ENCODE data around the gene ADGRG6.
"Not testable (repeated sequence)": the region's sequence is repeated elsewhere in the genome, so short reads cannot be mapped to it uniquely, and the experiment has no call there.

ADGRG6 gene

DNA sequence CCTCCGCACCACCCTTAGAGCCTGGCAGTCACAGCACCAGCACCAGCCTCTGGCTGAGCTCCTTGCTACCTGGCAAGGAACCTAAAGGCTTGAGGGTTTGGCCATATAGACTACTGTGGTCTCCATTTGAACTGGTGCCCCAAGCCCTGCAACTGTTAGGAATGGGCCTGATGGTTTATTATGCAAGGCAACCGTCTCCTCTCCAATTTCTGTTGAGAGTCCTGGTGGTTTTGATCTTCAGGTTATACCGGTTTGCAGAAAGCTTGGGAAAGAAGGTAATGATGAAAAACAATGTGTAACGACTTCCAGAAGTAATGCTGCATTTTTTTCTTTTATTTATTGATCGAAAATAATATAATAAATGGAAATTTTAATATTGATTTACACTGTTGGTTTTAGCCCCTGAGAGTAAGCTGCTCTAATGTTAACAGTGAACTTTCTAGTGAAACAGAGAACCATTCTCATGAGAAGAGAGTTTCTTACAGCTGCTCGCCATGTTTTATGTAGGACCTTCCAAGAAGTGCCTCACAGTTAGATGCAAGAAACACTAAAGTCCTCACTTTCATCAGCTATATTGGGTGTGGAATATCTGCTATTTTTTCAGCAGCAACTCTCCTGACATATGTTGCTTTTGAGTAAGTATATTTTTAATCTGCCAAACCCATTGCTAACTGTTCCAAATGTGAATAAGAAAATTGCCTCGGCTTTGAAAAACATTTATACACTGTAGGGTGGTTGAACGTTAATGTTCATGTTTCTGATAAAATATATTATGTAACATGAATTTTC is 112.8 kb downstream of the ADGRG6 start:
- no peak for DNase-seq

DNA sequence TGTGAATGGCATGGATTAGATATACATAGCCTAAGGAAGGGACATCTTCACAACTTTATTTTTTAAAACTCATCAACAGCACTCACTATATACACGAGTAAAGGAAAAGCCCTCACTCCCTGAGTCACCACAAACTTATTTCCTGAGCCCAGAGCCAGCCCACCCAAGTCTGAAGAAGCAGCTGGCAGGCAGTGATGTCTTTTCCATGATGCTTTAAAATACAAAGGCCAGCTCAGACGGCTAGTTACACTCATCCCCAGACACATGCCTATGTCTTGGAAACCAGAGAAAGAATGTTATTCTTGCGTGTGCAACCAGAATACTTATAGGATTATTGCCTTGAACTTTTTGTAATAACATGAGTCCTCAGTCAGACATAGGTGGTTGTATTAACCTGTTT is 114.4 kb downstream of the ADGRG6 start:
- DNase-seq = no peak

DNA sequence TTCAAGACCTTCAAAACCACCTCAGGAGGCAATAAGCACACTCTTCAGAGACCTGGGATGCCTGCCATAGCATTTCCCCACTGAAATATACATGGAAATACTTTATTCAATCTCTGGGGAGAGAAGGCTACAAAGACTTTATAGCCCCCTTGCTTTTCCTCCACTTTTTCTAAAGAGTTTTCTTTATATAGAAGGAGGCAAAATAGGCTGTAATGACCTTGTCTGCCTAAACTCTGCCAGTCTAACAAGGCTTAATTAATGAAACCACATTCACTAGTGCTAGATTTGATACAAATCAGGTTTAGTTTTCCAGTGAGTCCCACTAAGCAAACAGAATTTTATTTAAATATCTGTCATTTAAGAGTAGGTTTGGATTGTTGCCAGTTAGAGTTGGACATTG is 114.9 kb downstream of the ADGRG6 start:
- DNase-seq = no peak

DNA sequence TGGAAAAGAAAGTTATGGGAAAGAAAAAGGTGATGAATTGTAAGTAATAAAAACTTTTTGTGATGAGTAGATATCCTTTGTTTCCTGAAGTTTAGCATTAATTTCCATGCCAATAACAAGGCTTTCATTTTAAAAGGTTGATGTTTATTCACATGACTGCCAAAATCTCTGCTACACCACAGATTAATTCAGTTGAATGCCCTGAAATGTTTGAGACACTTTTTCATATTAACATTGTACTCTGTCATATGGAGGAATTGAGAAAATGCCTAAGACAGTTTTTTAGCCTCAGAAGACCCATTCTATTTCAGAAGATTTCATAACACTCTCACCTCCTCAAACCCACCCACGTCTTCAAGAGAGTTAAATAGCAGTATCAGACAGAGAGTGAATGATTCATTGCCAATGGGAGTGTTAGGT is 115.5 kb downstream of the ADGRG6 start:
- no peak for DNase-seq

DNA sequence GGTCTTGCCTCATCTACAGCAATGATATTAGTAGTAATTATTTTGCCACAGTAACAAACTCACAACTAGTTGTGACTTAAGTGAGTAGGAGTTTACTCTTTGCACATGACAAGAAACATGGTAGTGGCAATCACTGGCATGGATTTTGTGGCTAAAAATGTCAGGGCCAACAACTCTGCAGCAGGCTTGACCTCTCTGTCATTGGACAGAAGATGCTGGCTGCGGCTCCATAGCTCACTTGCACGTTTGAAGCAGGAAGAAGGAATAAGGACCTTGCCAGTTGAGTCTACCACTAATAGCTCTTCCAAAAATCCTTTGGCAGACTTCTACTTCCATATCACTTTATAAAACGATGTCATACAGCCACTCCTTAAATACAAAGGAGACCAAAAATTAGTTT is 117.3 kb downstream of the ADGRG6 start:
- DNase-seq = no peak

DNA sequence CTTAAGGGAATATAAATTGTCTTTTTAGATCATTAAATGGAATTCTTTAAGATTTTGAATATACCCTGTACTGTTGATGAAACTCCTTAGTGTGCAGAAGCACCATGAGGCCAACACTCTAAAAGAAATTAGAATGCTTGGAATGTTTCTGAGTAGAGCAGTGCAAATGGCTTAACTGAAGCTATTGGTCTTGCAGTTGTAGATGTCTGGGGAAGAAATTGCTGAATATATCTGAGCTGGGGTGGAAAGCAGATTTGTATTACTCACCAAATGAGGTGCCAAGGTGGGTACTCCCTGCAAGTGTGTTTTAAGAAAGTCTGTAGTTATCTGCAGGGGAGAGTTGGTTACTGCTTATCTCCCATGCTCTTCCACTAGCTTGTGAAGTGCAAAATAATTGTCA is 119.0 kb downstream of the ADGRG6 start:
- no peak for DNase-seq

DNA sequence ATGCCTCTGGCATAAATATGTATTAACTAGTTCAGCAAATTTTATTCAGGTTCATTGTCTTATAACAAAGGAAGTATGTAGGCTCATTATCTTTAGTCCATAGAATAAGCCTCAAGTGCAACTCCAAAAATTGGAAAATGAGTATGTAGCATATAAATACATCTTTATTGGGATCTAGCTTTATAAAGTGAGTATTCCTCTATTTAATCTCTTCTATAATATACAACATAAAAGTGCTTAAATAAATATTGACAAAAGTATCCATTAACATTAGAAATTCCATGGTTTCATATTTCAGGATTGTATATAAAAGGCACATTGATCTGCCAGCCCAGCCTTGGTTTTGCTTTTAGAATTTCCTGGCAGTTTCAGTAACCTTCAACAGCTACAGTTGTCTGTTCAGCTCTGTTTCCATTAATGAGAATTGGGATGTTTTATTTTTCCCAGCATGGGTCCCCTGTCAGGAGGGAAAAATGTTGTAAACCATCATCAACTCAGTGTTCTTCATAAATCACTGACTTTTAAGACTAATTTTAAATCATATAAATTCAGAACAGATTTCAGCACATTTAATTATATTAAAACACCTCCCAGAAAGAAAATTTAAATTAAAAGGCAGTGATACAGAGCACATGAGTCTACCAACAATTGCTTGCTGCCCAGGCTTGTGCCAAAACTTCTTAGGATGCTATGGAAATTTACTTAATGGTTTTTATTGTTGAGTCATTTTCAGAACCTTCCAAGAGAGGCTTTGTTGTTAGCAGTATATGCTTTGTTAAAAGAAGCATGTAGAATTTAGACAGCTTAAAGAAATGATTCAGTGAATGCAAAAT is 119.7 kb downstream of the ADGRG6 start:
- DNase-seq = no peak

DNA sequence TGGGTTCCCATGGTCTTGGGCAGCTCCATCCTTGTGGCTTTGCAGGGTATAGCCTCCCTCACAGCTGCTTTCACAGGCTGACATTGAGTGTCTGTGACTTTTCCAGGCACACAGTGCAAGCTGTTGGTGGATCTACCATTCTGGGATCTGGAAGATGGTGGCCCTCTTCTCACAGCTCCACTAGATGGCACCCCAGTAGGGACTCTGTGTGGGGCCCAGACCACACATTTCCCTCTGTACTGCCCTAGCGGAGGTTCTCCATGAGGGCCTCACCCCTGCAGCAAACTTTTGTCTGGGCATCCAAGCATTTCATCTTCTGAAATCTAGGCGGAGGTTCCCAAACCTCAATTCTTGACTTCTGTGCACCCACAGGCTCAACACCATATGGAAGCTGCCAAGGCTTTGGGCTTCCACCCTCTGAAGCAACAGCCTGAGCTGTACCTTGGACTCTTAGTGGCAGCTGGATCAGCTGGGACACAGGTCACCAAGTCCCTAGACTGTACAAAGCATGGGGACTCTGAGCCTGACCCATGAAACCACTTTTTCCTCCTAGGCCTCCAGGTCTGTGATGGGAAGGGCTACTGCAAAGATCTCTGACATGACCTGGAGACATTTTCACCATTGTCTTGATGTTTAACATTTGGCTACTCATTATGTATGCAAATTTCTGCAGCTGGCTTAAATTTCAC is 124.8 kb downstream of the ADGRG6 start:
- not testable (repeated sequence) for DNase-seq

DNA sequence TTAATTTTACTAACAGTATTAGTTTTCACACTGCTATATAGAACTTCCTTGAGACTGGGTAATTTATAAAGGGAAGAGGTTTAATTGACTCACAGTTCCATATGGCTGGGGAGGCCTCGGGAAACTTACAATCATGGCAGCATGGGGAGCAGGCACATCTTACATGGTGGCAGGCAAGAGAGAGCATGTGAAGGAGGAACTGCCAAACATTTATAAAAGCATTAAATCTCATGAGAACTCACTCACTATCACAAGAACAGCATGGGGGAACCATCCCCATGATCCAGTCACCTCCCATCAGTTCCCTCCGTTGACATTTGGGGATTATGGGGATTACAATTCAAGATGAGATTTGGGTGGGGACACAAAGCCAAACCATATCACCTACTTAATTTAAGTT is 126.7 kb downstream of the ADGRG6 start:
- not testable (repeated sequence) for DNase-seq

DNA sequence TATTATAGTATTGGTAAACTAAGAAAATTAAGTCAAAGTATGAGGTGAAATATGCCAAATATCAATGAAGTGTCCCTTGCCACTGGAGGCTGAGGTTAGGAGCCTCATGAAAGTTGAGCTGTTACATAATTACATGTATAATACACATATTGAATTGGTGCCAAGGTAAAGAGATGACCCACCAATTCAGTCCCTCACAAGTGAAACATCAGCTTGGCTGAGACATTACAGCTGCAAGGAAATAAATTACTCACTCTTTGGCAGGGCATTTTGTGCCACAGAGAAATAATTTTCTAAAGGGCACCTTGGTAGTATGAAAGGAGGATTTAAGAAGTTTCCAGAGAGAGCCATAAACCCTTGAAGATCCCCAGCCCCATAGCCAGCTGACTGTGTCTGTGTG is 127.4 kb downstream of the ADGRG6 start:
- no peak for DNase-seq

DNA sequence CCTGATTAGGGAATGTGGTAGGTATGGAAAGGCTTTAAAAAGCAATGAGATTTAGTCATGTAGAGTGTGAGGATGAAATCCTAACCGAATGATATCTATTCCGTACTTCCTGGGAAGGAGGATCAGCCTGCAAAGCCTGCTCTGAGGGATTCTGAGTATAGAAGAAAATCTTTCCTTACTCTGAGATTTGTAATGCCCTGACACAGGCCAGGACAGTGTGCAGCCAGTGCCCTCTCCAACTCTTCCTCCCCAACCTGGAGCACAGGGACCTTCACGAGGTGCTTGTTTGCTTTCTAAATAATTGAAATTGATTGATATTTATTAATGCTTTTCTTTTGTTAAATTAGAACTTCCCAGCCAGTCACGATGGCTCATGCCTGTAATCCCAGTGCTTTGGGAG is 131.6 kb downstream of the ADGRG6 start:
- no peak for DNase-seq

DNA sequence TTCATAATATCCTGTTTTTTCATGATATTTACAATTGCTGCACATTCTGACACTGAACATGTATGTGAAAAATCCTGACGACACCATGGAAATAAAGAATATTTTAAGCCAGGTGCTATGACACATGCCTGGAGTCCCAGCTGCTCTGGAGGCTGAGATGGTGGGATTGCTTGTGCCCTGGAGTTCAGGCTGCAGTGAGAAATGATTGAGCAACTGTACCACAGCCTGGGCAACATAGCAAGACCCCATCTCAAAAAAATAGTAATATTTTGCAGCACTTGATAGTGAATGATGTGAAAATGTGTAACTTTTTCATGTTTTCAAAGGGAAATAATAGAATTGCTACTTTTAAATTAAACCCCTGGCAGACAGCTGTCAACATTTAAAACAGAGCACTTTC is 137.1 kb downstream of the ADGRG6 start:
- no peak for DNase-seq

DNA sequence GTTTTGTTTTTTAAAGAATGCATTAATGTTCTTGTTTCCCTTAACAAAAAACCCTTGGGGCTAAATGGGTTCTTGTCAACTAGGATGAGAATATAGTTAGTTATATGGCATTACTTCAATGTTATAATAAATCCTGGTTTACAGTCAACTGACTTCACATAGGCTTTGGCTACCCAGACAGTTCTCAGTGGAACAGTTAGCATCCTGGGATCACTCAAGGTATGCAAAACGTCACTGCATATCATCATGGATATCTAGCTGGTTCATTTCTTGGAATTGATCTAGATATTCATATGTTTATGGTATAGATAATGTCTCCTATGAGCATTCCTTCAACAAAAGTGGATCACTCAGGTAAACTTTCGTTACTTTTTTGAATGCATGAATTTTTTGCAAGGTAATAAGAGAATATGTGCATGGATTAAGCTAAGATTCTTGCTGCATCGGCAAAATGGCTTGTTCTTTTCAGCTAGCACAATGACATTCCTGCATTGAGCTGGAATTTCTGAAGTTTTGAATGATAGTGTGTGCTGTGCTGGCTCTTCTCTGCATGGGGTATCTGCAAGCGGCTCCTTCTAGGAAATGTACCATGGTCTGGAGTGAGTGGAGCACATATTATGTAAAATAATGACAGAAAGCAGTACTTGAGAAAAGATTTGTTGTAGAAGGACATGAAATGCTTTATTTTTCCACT is 138.9 kb downstream of the ADGRG6 start:
- no peak for DNase-seq

DNA sequence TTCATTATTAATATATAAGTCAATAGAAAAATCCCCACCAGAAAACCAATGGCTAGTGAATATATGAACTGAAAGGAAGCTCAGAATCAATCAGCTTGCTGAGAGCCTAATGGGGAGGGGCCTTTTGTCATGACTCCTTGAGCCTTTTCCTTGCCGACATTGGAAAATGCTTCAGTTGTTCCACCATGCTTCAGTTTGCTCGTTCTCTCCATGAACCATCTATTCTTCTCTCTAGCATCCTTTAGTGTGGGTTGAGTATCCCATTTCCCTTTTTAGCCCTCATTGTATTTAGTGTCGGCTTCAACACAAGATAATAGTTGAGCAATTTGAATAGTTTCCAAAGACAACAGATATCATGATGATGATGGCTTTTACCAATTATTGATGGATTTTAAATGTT is 139.9 kb downstream of the ADGRG6 start:
- DNase-seq = no peak

DNA sequence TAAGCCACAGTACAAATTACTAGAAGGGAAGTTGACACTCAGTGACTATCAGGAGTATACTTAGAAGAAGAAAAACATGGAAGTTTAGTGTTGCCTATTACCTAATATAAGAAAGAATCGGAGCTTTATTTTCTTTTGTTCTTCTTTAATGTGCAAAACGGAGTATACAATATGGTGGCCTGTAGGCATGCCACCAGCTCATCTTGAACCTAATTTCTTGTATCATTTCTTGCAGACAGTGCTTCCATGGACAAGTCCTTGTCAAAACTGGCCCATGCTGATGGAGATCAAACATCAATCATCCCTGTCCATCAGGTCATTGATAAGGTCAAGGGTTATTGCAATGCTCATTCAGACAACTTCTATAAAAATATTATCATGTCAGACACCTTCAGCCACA is 141.3 kb downstream of the ADGRG6 start:
- DNase-seq = no peak

DNA sequence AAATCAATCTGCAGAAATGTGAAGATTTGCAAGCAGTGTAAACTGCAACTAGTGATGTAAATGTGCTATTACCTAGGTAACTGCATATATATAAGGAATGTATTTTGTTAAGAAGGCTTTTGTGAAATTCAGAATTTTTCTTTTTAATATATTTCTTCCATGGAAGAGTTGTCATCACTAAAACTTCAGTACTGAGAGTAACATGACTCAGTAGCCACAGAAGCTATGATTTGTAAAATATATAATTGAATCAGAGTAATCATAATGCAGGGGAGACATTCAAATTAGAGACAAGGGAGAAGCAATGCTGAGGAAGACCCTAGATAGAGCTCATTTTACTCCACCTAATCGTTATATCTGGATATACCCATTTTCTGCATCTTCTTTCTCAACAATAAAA is 141.7 kb downstream of the ADGRG6 start:
- DNase-seq = no peak

DNA sequence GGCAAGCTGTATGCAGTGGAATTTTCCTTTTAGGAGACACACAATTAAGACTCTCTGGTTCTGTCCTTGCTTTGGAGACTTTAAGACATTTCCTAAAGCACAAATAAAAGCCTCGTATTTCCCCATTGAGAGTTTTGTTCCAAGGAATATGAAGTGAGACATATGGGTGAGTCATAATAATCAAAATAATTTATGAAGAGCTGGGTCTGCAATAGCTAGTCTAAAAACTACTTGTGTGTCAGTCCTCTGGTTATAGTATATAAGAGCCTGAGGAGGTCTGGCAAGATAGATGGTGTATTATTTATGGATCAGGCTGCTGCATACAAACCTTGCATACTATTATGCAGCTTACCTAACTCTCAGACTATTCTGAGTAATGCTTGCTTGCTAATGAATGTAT is 142.6 kb downstream of the ADGRG6 start:
- DNase-seq = no peak

DNA sequence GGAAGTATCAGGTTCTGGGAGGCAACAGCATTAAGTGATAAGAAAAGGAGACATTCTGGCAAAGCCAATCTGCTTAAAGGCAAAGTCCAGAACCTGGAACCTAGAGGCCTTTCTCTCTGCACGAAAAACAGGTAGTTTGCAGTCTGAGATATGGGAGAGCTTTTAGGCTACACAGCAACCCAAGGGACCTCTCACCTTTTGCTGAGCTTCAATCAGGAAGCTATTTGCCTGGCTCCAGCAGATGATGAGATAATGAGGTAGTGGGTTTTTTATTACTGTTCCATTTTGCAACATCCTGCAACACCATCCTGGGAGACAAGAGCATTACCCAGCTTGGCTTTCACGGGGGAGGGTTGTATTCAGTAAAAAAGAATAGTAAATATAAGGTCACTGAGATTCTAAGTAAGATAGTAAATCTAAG is 143.1 kb downstream of the ADGRG6 start:
- no peak for DNase-seq

DNA sequence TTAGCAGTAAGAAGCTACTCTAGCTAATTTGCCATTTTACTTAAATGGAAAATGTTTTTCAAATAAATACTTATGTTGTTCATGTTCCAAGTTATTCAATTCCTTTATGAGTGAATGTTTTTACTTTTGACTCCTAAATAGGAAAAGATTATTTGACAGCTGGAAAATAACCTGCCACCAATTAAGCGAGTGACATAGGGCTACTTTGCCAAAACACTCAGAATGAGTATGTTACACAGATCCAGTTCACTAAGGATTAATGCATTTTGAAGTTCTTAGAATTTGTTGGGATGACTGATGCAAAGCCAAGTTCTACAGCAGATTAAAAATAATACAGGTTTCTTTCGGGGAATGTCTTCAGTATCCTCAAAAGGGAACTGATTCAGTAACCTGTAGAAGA is 144.4 kb downstream of the ADGRG6 start:
- DNase-seq = no peak

DNA sequence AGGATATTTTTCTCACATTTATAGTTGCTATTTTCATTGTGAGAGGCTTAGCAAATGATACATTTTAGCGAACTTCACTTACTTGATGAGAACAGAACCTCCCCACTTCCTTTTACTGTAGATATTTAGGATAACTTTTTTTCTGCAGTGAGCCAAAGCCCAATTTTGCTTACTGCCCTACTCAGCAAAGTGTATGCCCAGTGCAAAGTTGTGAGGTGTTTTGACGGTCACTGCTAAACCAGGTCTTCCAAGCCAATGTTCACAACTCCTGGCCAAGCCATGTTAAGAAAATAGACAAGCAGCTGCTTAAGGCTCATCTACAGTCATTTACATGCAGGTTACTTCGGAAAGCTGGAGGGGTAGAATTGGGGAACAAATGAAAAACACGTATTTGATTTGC is 144.8 kb downstream of the ADGRG6 start:
- no peak for DNase-seq

DNA sequence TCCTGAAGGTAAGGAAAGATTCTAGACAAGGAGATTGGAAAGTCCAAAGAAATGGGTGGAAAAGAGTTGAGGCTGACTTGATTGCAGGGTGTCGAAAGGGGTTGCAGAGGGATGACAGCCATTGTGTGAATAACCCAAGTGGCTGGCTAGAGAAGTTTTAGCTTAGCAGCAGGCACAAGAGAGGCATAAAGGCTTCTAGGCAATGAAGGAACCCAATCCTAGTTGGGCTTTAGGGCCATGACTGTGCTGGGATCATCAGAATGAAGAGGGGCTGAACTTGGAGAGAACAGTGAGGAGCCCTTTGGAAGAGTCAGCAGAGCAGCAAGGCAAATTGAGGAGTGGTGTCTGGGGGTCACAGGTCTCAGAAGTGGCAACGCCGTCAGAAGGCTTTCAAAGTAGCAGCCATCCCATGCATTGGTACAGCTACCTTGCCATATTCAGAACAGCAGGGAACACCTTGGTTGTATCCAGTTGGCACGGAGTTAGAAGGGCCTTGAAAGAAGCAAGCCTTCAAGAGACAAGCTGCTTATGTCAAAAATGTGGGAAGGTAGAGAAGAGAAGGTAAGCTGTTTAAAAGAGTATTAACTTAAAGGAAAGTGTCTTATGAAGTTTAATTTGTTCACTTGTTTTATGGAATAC is 146.4 kb downstream of the ADGRG6 start:
- DNase-seq = no peak

DNA sequence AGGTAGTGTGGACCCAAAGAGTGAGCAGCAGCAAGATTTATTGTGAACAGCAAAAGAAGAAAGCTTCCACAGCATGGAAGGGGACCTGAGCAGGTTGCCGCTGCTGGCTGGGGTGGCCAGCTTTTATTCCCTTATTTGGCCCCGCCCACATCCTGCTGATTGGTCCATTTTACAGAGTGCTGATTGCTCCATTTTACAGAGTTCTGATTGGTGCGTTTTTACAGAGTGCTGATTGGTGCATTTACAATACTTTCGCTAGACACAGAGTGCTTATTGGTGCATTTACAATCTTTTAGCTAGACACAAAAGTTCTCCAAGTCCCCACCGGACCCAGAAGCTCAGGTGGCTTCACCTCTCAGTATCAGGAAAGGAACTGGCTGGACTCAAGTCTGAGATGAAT is 149.0 kb downstream of the ADGRG6 start:
- DNase-seq = not testable (repeated sequence)

DNA sequence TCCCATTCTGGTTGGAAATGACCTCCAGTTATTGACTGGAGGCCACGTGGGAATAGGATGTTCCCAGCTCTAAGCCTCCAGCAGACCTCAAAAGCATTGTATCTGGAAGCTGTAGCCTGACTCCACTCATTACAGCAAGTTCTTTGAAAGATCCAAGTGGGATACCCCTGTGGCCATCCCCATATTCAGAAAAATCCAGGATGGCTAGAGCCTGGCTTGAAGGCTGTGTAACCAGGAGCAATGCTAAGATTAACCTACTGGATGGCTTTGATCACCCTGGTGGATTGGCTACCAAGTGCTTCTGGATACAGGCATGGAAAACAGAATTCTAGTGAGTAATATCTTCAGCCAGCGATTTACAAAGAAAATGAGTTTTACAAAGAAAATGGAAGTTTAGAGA is 151.2 kb downstream of the ADGRG6 start:
- no peak for DNase-seq
